Gastroesophageal sphincter (tissue), 4 donors: ENCODE measurements around the gene DPF3. TPM values are rescaled to one million over a fixed set of nuclear protein-coding genes. Genes with fewer than 3 reads are reported as not detected.

Experiments used
- ATAC-seq: fragments of 150-250 bp; one replicate; pipeline ENCODE4 v1.9.1; 2016; ENCODE audit warnings: mild to moderate bottlenecking, moderate library complexity
- H3K27ac ChIP-seq, 4 donors: fragments of 200-600 bp; sonication (generic) in 3 of 4; 1 replicate in 3 of 4; 2 replicates in 1 of 4; pipeline ENCODE4 v1.5.1; 2016 to 2019
- H3K27me3 ChIP-seq: fragments of 200-600 bp; sonication (generic); one replicate; pipeline ENCODE4 v1.5.1; 2019
- H3K36me3 ChIP-seq, 2 donors: fragments of 200-600 bp; sonication (generic); one replicate each; pipeline ENCODE4 v1.5.1; 2019; ENCODE audit warnings: control low read depth in 1 of 2
- H3K4me1 ChIP-seq, 3 donors: fragments of 200-600 bp; sonication (generic); 1 replicate in 2 of 3; 2 replicates in 1 of 3; pipeline ENCODE4 v1.5.1; 2016 to 2019; ENCODE audit warnings: control low read depth in 2 of 3
- H3K4me3 ChIP-seq, 2 donors: fragments of 200-600 bp; sonication (generic); one replicate each; pipeline ENCODE4 v1.5.1; 2019; ENCODE audit warnings: mild to moderate bottlenecking in 1 of 2, moderate library complexity in 1 of 2
- H3K9me3 ChIP-seq, 3 donors: fragments of 200-600 bp; sonication (generic); one replicate each; pipeline ENCODE4 v1.5.1; 2017 to 2019; ENCODE audit warnings: control low read depth in 2 of 3
- EP300 ChIP-seq: sonication (generic); formaldehyde crosslinking; IDR thresholded peaks from one replicate; pipeline ENCODE4 v1.6.1; 2017; ENCODE audit warnings: antibody characterized with exemption, mild to moderate bottlenecking
- POLR2A ChIP-seq, 2 donors: fragments of 450-650 bp; IDR thresholded peaks; one replicate each; pipeline ENCODE4 v1.6.1; 2017; ENCODE audit warnings: antibody characterized with exemption in 2 of 2, mild to moderate bottlenecking in 2 of 2, moderate library complexity in 1 of 2
- POLR2AphosphoS5 ChIP-seq: sonication (generic); formaldehyde crosslinking; IDR thresholded peaks from one replicate; pipeline ENCODE4 v1.6.1; 2017; ENCODE audit warnings: antibody characterized with exemption
- WGBS, 2 donors: methylation state at CpG; one replicate each; pipeline ENCODE4 v1.1.5; 2018; ENCODE audit warnings: low coverage in 1 of 2; 5-methylcytosine and 5-hydroxymethylcytosine counted together
- total RNA-seq, 4 donors: library from RNA; depleted of rRNA; stranded (reverse); fragments of >200 nt; gene quantifications; one replicate each; pipeline ENCODE4 v1.1.0, GENCODE V29; 2016
- TF ChIP-seq, protein P1 (sequence below), 4 experiments: fragments of 200-600 bp in 2 of 4; fragments of 450-650 bp in 2 of 4; sonication (generic) in 1 of 4; IDR thresholded peaks; one replicate each; pipeline ENCODE4 v1.5.1; 2017 to 2019; ENCODE audit warnings: antibody characterized with exemption in 4 of 4, mild to moderate bottlenecking in 2 of 4, moderate library complexity in 2 of 4

DPF3 gene
- total RNA-seq, 4 donors from 2014 or later, result 0.13 to 4.4 (median 2.1) TPM

DNA sequence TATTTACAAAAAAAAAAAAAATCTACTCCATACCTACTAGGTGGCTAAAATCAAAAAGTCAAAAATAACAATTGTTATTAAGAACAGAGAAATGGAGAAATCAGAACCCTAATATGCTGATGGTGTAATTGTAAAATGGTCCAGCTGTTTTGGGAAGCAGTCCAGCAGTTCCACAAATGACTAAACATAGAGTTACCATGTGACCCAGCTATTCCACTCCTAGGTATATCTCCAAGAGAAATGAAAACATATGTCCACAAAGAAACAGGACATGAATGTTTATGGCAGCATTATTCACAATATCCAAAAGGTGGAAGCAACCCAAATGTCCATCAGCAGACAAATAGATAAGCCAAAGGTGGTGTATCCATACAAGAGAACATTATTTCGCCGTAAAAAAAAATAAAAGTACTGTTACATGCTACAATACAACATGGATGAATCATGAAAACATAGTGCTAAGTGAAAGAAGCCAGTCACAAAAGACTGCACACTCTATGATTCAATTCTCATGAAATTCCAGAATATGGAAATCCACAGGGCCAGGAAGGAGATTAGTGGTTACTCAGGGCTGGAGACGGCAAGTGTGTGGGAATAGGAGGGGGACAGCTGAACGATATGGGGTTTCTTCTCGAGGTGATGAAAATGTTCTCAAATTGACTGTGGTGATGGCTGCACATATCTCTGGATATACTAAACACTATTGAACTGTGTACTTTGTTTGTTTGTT lies 9.1 kb upstream of the DPF3 start:
- ATAC-seq, result no peak
- Histone ChIP-seq H3K36me3 (no peaks in the 10 kb centered on the region), H3K27me3 (no peaks in the 10 kb centered on the region), H3K27ac (no peak overlapping the region), H3K4me3 (no peak overlapping the region), H3K4me1 (peaks cover 0 to 7% (median 0%) of the 10 kb centered on the region in 3 donors), H3K9me3 (no peaks in the 10 kb centered on the region)
- 92% methylated on average over 5 of the region's 5 CpGs for WGBS, 2 donors
- TF ChIP-seq, protein P1, sequence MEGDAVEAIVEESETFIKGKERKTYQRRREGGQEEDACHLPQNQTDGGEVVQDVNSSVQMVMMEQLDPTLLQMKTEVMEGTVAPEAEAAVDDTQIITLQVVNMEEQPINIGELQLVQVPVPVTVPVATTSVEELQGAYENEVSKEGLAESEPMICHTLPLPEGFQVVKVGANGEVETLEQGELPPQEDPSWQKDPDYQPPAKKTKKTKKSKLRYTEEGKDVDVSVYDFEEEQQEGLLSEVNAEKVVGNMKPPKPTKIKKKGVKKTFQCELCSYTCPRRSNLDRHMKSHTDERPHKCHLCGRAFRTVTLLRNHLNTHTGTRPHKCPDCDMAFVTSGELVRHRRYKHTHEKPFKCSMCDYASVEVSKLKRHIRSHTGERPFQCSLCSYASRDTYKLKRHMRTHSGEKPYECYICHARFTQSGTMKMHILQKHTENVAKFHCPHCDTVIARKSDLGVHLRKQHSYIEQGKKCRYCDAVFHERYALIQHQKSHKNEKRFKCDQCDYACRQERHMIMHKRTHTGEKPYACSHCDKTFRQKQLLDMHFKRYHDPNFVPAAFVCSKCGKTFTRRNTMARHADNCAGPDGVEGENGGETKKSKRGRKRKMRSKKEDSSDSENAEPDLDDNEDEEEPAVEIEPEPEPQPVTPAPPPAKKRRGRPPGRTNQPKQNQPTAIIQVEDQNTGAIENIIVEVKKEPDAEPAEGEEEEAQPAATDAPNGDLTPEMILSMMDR (IDR thresholded peaks at IDR 0.05), result no peak

DNA sequence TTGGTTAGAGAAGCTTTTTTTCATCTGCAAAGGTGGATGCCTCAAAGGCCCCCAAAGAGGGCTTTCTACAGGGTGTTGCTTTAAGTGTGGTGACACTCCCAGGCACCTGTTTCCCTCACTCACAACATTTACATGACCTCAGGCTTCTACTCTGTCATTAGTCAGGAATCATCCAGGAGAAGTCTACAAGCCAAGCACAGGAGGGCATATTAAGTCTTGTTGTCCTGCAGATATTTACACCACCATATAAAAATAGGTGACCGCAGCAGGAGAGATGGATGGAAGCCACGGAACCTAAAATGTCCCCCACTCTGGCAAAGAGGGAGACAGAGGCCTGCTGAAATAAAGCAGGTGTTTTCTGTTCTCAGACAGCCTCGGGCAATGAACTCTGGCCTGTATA lies 7.5 kb upstream of the DPF3 start:
- no peak overlapping the region for H3K4me3 ChIP-seq
- H3K27ac ChIP-seq, result no peak overlapping the region
- WGBS, 2 donors, result 100% methylated on average over 1 of the region's 3 CpGs; no CpG with 5 or more reads in 1 of the 2 donors
- H3K36me3 ChIP-seq, result no peaks in the 10 kb centered on the region
- H3K27me3 ChIP-seq, result no peaks in the 10 kb centered on the region
- no peak for TF ChIP-seq EP300
- TF ChIP-seq POLR2AphosphoS5, result no peak
- no peaks in the 10 kb centered on the region for H3K4me1 ChIP-seq
- no peaks in the 10 kb centered on the region for H3K9me3 ChIP-seq
- no peak for ATAC-seq

DNA sequence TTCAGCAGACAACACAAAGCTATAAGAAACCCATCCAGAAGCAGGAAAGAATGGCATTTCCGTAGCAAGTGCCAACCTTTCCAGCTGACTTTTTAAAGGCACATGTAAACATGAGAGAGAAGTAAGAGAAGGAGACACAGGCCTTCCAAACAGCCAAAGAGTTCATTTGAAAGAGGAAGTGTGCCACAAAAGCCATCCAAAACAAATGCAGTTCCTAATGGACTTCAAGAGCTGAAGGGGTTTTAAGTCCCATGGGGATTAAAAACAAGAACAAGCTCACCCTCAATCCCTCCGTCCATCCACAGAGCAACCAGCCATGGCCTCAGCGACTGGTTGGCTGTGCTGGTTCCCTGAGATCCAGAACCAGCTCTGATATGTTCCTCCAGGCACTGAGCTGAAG lies 4.5 kb upstream of the DPF3 start:
- Histone ChIP-seq H3K27ac (no peak overlapping the region), H3K27me3 (peaks cover 10% of the 10 kb centered on the region), H3K36me3 (no peaks in the 10 kb centered on the region), H3K4me3 (no peak overlapping the region), H3K4me1 (peaks cover 0 to 13% (median 3%) of the 10 kb centered on the region in 3 donors), H3K9me3 (no peaks in the 10 kb centered on the region)
- TF ChIP-seq EP300 (no peak), POLR2AphosphoS5 (no peak), POLR2A (IDR thresholded peaks at IDR 0.05) (no peak)
- TF ChIP-seq, protein P1 (IDR thresholded peaks at IDR 0.05), result no peak
- WGBS, 2 donors, result 0 to 58% methylated on average over 1 to 3 of the region's 3 CpGs
- no peak for ATAC-seq

DNA sequence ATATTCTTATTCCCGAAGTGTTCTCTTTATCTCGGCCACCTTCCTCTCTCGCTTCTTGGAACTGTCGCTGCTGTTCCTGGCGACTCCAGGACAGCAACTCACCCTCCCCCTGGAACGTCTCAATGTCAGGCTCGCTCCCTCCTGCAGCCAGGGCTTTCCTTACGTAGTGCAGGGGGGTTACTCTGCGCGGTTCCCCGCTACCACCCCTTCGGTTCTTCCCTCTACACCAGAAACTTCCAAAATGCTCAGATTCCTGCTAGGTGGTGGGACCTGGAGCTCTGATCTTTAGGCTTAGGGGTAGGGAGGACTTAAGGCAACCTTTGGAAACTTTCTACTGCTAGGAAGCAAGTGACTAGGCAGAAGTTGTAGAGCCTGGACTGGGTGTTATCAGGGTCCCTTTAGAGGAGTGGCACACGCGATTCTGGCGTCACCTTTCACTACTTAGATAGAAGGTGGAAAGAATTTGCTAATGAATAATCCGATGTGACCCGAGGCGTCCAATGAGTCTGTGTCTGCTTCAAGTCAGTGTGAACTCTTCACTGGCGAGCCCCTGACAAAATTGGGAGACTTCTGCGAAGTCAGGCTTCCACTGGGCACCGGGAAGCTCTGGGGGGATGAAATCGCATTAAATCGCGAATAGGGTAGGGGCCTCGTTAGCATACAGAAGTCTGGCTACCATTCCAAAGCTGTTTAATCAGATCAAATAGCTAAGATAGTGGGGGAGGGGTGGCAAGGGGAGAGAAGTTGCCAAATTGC lies 900 bp upstream of the DPF3 start:
- Histone ChIP-seq H3K9me3 (no peaks in the 10 kb centered on the region), H3K36me3 (no peaks in the 10 kb centered on the region), H3K27me3 (peaks cover 34% of the 10 kb centered on the region), H3K27ac (peak overlapping the region; percentile 6 to 79 (median 64)), H3K4me1 (peaks cover 0 to 37% (median 3%) of the 10 kb centered on the region in 3 donors), H3K4me3 (peak overlapping the region; percentile 72 to 89)
- TF ChIP-seq POLR2A (IDR thresholded peaks at IDR 0.05), result no peak
- TF ChIP-seq, protein P1 (IDR thresholded peaks at IDR 0.05), result no peak
- TF ChIP-seq POLR2AphosphoS5, result no peak
- TF ChIP-seq EP300, result no peak
- 5% methylated on average over 23 of the region's 25 CpGs; no CpG with 5 or more reads in 1 of the 2 donors for WGBS, 2 donors
- peak; percentile 27 for ATAC-seq

DNA sequence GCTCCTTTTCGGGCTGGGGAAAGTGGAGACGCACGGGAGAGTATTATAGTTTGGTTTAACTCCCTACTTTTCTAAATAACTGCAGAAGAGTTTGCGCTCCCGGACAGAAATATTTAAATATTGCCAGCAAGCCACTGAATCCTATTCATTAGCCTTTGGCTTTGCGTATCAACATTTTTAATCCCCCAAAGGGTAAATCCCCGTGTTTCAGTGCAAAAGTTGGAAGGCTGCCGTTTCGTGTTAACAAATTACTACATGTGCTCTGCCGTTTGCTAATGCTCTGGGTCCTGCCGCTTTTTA lies 372 bp upstream of the DPF3 start:
- Histone ChIP-seq H3K27me3 (peaks cover 39% of the 10 kb centered on the region), H3K36me3 (no peaks in the 10 kb centered on the region), H3K4me1 (peaks cover 0 to 37% (median 3%) of the 10 kb centered on the region in 3 donors), H3K9me3 (no peaks in the 10 kb centered on the region), H3K27ac (peak overlapping the region; percentile 6 to 79 (median 64)), H3K4me3 (peak overlapping the region; percentile 72 to 89)
- WGBS, 2 donors, result 0% methylated on average over 5 to 11 of the region's 11 CpGs
- TF ChIP-seq, protein P1 (IDR thresholded peaks at IDR 0.05), result no peak
- TF ChIP-seq POLR2A (IDR thresholded peaks at IDR 0.05), result no peak
- no peak for TF ChIP-seq POLR2AphosphoS5
- TF ChIP-seq EP300, result no peak
- ATAC-seq, result no peak
